DMS114 treated with DMSO at 0.1 percent for 48 hours (cell line): Measurements from ENCODE around the gene SPRED3.
A peak's percentile ranks its signal among the peaks of the same experiment; 100 is the strongest.

Experiments
- DNase-seq: peaks from one replicate; lab custom pipeline; 2025; ENCODE audit not compliant: unreplicated experiment; lab: John Stamatoyannopoulos, UW

The SPRED3 gene

GRCh38 chr19:38371081-38371480, 17.4 kb upstream of the SPRED3 start:
- DNase-seq, result no peak

- no peak for DNase-seq
Measured at GRCh38 chr19:38373907-38374331, 14.6 kb upstream of the SPRED3 start.

GRCh38 chr19:38374332-38375097, 14.0 kb upstream of the SPRED3 start, which contains the start of gene PSMD8:
Gene PSMD8, plus strand, starts transcription at chr19:38374571. Its CDS starts 31 bp downstream, at chr19:38374602.
- peak; percentile 98 for DNase-seq

GRCh38 chr19:38375098-38375493, 13.4 kb upstream of the SPRED3 start:
- no peak for DNase-seq

GRCh38 chr19:38375748-38376147, 12.7 kb upstream of the SPRED3 start:
- DNase-seq, result no peak

- no peak for DNase-seq
Measured at GRCh38 chr19:38376576-38376975, 11.9 kb upstream of the SPRED3 start.

- no peak for DNase-seq
Measured at GRCh38 chr19:38377052-38377451, 11.4 kb upstream of the SPRED3 start.

- DNase-seq, result no peak
Measured at GRCh38 chr19:38378866-38379265, 9.6 kb upstream of the SPRED3 start.

GRCh38 chr19:38381138-38381537, 7.4 kb upstream of the SPRED3 start:
- no peak for DNase-seq

GRCh38 chr19:38383184-38383583, 5.3 kb upstream of the SPRED3 start:
- DNase-seq, result no peak

- no peak for DNase-seq
Measured at GRCh38 chr19:38383743-38384142, 4.8 kb upstream of the SPRED3 start.

- DNase-seq, result no peak
Measured at GRCh38 chr19:38384209-38385027, 4.1 kb upstream of the SPRED3 start.

- no peak for DNase-seq
Measured at GRCh38 chr19:38385057-38385803, 3.3 kb upstream of the SPRED3 start.

- no peak for DNase-seq
Measured at GRCh38 chr19:38385804-38386257, 2.7 kb upstream of the SPRED3 start.

GRCh38 chr19:38386300-38386970, 2.1 kb upstream of the SPRED3 start:
- DNase-seq, result no peak

GRCh38 chr19:38386971-38387549, 1.4 kb upstream of the SPRED3 start:
- no peak for DNase-seq

- peak; percentile 89 for DNase-seq
Measured at GRCh38 chr19:38387550-38388348, 748 bp upstream of the SPRED3 start, which contains the start of gene GGN. Gene GGN, minus strand, starts transcription at chr19:38388034. Its CDS starts 773 bp downstream, at chr19:38387261.

- no peak for DNase-seq
Measured at GRCh38 chr19:38389101-38389925, 816 bp downstream of the SPRED3 start.
